ENCODE measurements around the gene GNAT1. TPM values are rescaled to one million over a fixed set of nuclear protein-coding genes. Genes with fewer than 3 reads are reported as not detected.

GNAT1 gene
- total RNA-seq, 1 donor from 2014 or later = not detected

GRCh38 chr3:50154840-50155490, 36.4 kb upstream of the GNAT1 start, which contains the start of gene SEMA3F:
Gene SEMA3F (plus strand): TSS chr3:50155324. CDS start chr3:50159623, 4,299 bp downstream.
- H3K4me1 ChIP-seq = peaks cover 38% of the 10 kb centered on the region
- no peaks in the 10 kb centered on the region for H3K27me3 ChIP-seq
- no peaks in the 10 kb centered on the region for H3K36me3 ChIP-seq
- DNase-seq = peak; percentile 88
- H3K27ac ChIP-seq = peak within 1 kb of the TSS; percentile 65
- TF ChIP-seq, protein P1, sequence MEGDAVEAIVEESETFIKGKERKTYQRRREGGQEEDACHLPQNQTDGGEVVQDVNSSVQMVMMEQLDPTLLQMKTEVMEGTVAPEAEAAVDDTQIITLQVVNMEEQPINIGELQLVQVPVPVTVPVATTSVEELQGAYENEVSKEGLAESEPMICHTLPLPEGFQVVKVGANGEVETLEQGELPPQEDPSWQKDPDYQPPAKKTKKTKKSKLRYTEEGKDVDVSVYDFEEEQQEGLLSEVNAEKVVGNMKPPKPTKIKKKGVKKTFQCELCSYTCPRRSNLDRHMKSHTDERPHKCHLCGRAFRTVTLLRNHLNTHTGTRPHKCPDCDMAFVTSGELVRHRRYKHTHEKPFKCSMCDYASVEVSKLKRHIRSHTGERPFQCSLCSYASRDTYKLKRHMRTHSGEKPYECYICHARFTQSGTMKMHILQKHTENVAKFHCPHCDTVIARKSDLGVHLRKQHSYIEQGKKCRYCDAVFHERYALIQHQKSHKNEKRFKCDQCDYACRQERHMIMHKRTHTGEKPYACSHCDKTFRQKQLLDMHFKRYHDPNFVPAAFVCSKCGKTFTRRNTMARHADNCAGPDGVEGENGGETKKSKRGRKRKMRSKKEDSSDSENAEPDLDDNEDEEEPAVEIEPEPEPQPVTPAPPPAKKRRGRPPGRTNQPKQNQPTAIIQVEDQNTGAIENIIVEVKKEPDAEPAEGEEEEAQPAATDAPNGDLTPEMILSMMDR (IDR thresholded peaks at IDR 0.05) = no peak
- peak; percentile 89 for ATAC-seq
- H3K9me3 ChIP-seq = no peaks in the 10 kb centered on the region
- H3K4me3 ChIP-seq = peak within 1 kb of the TSS; percentile 60
- intact Hi-C loops (cut with DNase I) = no loop called here

DNA sequence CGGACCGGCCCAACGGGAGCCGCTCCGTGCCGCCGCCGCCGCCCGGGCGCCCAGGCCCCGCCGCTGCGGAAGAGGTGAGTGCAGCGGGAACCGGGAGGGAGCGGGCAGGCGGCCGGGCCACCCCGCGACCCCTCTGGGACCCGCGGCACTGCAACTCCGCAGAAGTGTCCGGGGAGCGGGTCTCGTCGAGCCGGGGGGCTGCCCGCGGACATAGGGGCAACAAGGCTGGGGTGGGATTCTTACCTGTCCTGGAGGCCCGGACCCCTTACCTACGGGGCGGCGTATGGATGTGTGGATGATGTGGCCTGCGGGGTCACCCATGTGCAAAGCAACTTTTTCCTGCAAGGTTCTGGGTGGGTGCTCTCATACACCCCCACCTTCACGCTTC, 35.9 kb upstream of the GNAT1 start:
- H3K27ac ChIP-seq = peak overlapping the region; percentile 47
- no peaks in the 10 kb centered on the region for H3K36me3 ChIP-seq
- ATAC-seq (no peak), DNase-seq (no peak)
- H3K4me1 ChIP-seq = peaks cover 38% of the 10 kb centered on the region
- intact Hi-C loops (cut with DNase I) = no loop called here
- H3K9me3 ChIP-seq = no peaks in the 10 kb centered on the region
- no peaks in the 10 kb centered on the region for H3K27me3 ChIP-seq
- TF ChIP-seq, protein P1 (IDR thresholded peaks at IDR 0.05) = no peak
- H3K4me3 ChIP-seq = peak overlapping the region; percentile 60

GRCh38 chr3:50155891-50156290, 35.5 kb upstream of the GNAT1 start:
- no peaks in the 10 kb centered on the region for H3K36me3 ChIP-seq
- H3K9me3 ChIP-seq = no peaks in the 10 kb centered on the region
- H3K27ac ChIP-seq = peak overlapping the region; percentile 65
- ATAC-seq = no peak
- H3K4me1 ChIP-seq = peaks cover 38% of the 10 kb centered on the region
- intact Hi-C loops (cut with DNase I) = no loop called here
- H3K27me3 ChIP-seq = no peaks in the 10 kb centered on the region
- TF ChIP-seq, protein P1 (IDR thresholded peaks at IDR 0.05) = no peak
- H3K4me3 ChIP-seq = peak overlapping the region; percentile 60
- DNase-seq = no peak

GRCh38 chr3:50156549-50157493, 34.6 kb upstream of the GNAT1 start:
- DNase-seq (no peak), ATAC-seq (no peak)
- Histone ChIP-seq H3K4me3 (peak overlapping the region; percentile 60), H3K27ac (peak overlapping the region; percentile 65), H3K36me3 (no peaks in the 10 kb centered on the region), H3K27me3 (no peaks in the 10 kb centered on the region), H3K9me3 (no peaks in the 10 kb centered on the region), H3K4me1 (peaks cover 45% of the 10 kb centered on the region)
- intact Hi-C loops (cut with DNase I) = no loop called here
- TF ChIP-seq, protein P1 (IDR thresholded peaks at IDR 0.05) = no peak

DNA sequence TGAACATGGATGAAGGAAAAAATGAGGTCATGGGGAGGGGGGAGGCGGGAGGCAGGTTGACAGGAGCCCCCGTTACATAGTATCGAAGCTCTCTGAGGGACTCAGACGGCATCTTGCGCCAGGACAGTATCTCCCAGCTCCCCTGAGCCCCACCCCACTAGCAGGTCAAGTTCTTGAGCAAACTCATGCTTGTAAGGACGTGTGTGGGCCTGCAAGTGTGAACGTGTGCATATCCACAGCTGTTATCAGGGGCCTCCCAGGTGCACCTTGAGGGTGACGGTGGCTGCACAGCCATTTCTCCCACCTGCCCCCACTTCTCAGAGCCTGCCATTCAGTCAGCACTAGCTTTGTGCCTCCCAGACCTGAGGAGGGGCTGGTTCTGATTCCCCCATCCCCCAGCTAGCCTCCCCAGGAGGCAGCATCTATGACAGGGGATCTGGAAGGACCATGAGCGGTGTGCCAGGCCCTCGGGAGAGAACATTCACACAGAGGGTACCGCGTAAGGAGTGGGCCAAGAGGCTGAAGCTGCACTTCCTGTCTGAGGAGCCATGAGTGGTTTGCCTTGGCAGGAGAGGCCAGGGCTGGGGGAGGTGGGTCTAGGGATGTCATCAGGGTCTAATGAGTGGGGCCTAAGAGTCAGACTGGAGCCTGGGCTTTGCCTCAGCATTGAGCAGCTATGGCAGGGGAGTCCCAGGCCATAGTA, 33.4 kb upstream of the GNAT1 start:
- H3K9me3 ChIP-seq = no peaks in the 10 kb centered on the region
- peak overlapping the region; percentile 45 for H3K27ac ChIP-seq
- TF ChIP-seq, protein P1 (IDR thresholded peaks at IDR 0.05) = no peak
- intact Hi-C loops (cut with DNase I) = no loop called here
- peaks cover 57% of the 10 kb centered on the region for H3K4me1 ChIP-seq
- DNase-seq = no peak
- H3K4me3 ChIP-seq = peak overlapping the region; percentile 60
- H3K36me3 ChIP-seq = no peaks in the 10 kb centered on the region
- no peaks in the 10 kb centered on the region for H3K27me3 ChIP-seq
- ATAC-seq = no peak

Measured in upper lobe of right lung (tissue), 1 donor.